KOPT-K1 (cell line): Measurements from ENCODE around the gene PDZD4.

Source experiments
- H3K27ac ChIP-seq: fragments of 200-600 bp; sonication (generic); 2 replicates; pipeline ENCODE4 v1.5.1; 2016; ENCODE audit warnings: antibody characterized with exemption, mild to moderate bottlenecking, low read depth, low read length; ENCODE audit not compliant: poor library complexity, severe bottlenecking
- H3K36me3 ChIP-seq: fragments of 200-600 bp; sonication (generic); 2 replicates; pipeline ENCODE4 v1.5.1; 2017; ENCODE audit warnings: antibody characterized with exemption, mild to moderate bottlenecking, low read length, moderate library complexity; ENCODE audit not compliant: insufficient read depth
- H3K9me3 ChIP-seq: fragments of 200-600 bp; sonication (generic); 2 replicates; pipeline ENCODE4 v1.5.1; 2017; ENCODE audit warnings: antibody characterized with exemption, low read length, mild to moderate bottlenecking; ENCODE audit not compliant: insufficient read depth, poor library complexity, severe bottlenecking

PDZD4 gene

GRCh38 chrX:153763298-153763932 lies 66.9 kb downstream of the PDZD4 start:
- H3K9me3 ChIP-seq = no peaks in the 10 kb centered on the region
- no peak overlapping the region for H3K27ac ChIP-seq
- no peaks in the 10 kb centered on the region for H3K36me3 ChIP-seq

- Histone ChIP-seq H3K27ac (no peak overlapping the region), H3K9me3 (no peaks in the 10 kb centered on the region), H3K36me3 (no peaks in the 10 kb centered on the region)
These were observed 67.6 kb downstream of the PDZD4 start for GRCh38 chrX:153762626-153763173.

- Histone ChIP-seq H3K27ac (no peak overlapping the region), H3K9me3 (no peaks in the 10 kb centered on the region), H3K36me3 (no peaks in the 10 kb centered on the region)
These were observed 68.5 kb downstream of the PDZD4 start for GRCh38 chrX:153761863-153762262.

GRCh38 chrX:153755136-153755535 lies 75.2 kb downstream of the PDZD4 start:
- no peaks in the 10 kb centered on the region for H3K9me3 ChIP-seq
- no peaks in the 10 kb centered on the region for H3K36me3 ChIP-seq
- H3K27ac ChIP-seq = no peak overlapping the region
